ENCODE results near the gene RAB15.

RAB15 gene

GRCh38 chr14:64943556-64943955, 28.6 kb downstream of the RAB15 start:
- Histone ChIP-seq H3K36me3 (ENCODE audit: low read length) (no peaks in the 10 kb centered on the region), H3K9ac (ENCODE audit: low read length) (no peak overlapping the region), H3K27ac (ENCODE audit: low read depth, low read length) (no peak overlapping the region), H3K9me3 (ENCODE audit: insufficient read depth, low read length) (no peaks in the 10 kb centered on the region), H4K20me1 (ENCODE audit: low read depth, low read length) (no peaks in the 10 kb centered on the region), H3K9me2 (replicated peaks; ENCODE audit: insufficient read depth, low read length) (no peaks in the 10 kb centered on the region), H3F3A (ENCODE audit: insufficient read depth) (no peaks in the 10 kb centered on the region), H3K4me2 (ENCODE audit: low read depth, low read length, poor library complexity, severe bottlenecking) (no peak overlapping the region), H3K4me3 (ENCODE audit: insufficient read depth, low read length, poor library complexity, severe bottlenecking) (no peak overlapping the region), H3K27me3 (ENCODE audit: low read length) (no peaks in the 10 kb centered on the region), H3K79me2 (ENCODE audit: insufficient read depth, low read length) (no peaks in the 10 kb centered on the region), H2AFZ (ENCODE audit: low read depth, low read length, severe bottlenecking) (no peak overlapping the region)
- TF ChIP-seq CTCF (IDR thresholded peaks at IDR 0.05; ENCODE audit: insufficient read depth, low read length, poor library complexity, severe bottlenecking) (no peak), EZH2phosphoT487 (conservative IDR thresholded peaks at IDR 0.05; ENCODE audit: low read length) (no peak)

GRCh38 chr14:64942531-64943111, 29.5 kb downstream of the RAB15 start, which contains the start of gene GPX2:
Gene GPX2, minus strand, starts transcription at chr14:64942745. Its CDS starts 19 bp downstream, at chr14:64942726.
- Histone ChIP-seq H3K27ac (ENCODE audit: low read depth, low read length) (no peak within 1 kb of the TSS), H3K4me2 (ENCODE audit: low read depth, low read length, poor library complexity, severe bottlenecking) (no peak within 1 kb of the TSS)
- TF ChIP-seq EZH2phosphoT487 (conservative IDR thresholded peaks at IDR 0.05; ENCODE audit: low read length) (no peak), CTCF (IDR thresholded peaks at IDR 0.05; ENCODE audit: insufficient read depth, low read length, poor library complexity, severe bottlenecking) (no peak)

GRCh38 chr14:64940336-64940910, 31.7 kb downstream of the RAB15 start:
- Histone ChIP-seq H3K9me3 (ENCODE audit: insufficient read depth, low read length) (no peaks in the 10 kb centered on the region), H3K4me2 (ENCODE audit: low read depth, low read length, poor library complexity, severe bottlenecking) (no peak overlapping the region), H3F3A (ENCODE audit: insufficient read depth) (no peaks in the 10 kb centered on the region), H3K79me2 (ENCODE audit: insufficient read depth, low read length) (no peaks in the 10 kb centered on the region), H3K9ac (ENCODE audit: low read length) (no peak overlapping the region), H3K4me3 (ENCODE audit: insufficient read depth, low read length, poor library complexity, severe bottlenecking) (no peak overlapping the region), H3K27ac (ENCODE audit: low read depth, low read length) (no peak overlapping the region), H2AFZ (ENCODE audit: low read depth, low read length, severe bottlenecking) (no peak overlapping the region), H3K9me2 (replicated peaks; ENCODE audit: insufficient read depth, low read length) (no peaks in the 10 kb centered on the region), H4K20me1 (ENCODE audit: low read depth, low read length) (no peaks in the 10 kb centered on the region), H3K36me3 (ENCODE audit: low read length) (no peaks in the 10 kb centered on the region), H3K27me3 (ENCODE audit: low read length) (no peaks in the 10 kb centered on the region)
- no peak for TF ChIP-seq EZH2phosphoT487 (conservative IDR thresholded peaks at IDR 0.05; ENCODE audit: low read length)
- no peak for TF ChIP-seq CTCF (IDR thresholded peaks at IDR 0.05; ENCODE audit: insufficient read depth, low read length, poor library complexity, severe bottlenecking)

More at GRCh38 chr14:64942531-64943111, 29.5 kb downstream of the RAB15 start, which contains the start of gene GPX2:
- H4K20me1 ChIP-seq (ENCODE audit: low read depth, low read length) = no peaks in the 10 kb centered on the region
- H3K36me3 ChIP-seq (ENCODE audit: low read length) = no peaks in the 10 kb centered on the region
- no peaks in the 10 kb centered on the region for H3F3A ChIP-seq (ENCODE audit: insufficient read depth)
- H3K9me3 ChIP-seq (ENCODE audit: insufficient read depth, low read length) = no peaks in the 10 kb centered on the region
- no peak within 1 kb of the TSS for H3K4me3 ChIP-seq (ENCODE audit: insufficient read depth, low read length, poor library complexity, severe bottlenecking)
- H3K9ac ChIP-seq (ENCODE audit: low read length) = no peak within 1 kb of the TSS
- H3K27me3 ChIP-seq (ENCODE audit: low read length) = no peaks in the 10 kb centered on the region
- H3K9me2 ChIP-seq (replicated peaks; ENCODE audit: insufficient read depth, low read length) = no peaks in the 10 kb centered on the region
- H2AFZ ChIP-seq (ENCODE audit: low read depth, low read length, severe bottlenecking) = no peak within 1 kb of the TSS
- H3K79me2 ChIP-seq (ENCODE audit: insufficient read depth, low read length) = no peaks in the 10 kb centered on the region

All from SU-DHL-6 (cell line).